DMS53 (cell line): ENCODE data around the gene CNTN3.

Source experiments
- DNase-seq: peaks from one replicate; lab custom pipeline; 2025; lab: John Stamatoyannopoulos, UW

CNTN3 gene

DNA sequence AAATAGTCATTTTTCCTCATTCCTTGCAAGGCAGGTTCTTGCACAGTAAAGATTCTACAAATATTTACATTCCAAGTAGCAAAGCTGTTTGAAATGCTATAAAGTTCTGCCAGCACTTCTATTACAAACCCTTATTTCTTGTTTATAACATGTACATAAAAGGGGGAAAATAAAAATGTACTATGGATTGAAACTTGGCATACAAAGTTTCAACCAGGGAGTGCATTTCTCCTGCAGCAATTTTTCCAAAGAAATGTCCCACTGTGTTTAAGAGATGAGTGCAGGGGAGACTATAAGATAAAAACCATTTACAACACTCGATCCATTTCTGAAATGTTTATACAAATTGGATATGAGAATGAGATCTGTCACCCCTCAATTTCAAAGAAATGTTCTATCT, 3.3 kb downstream of the CNTN3 start:
- DNase-seq, result no peak

GRCh38 chr3:74607803-74608202, 6.7 kb downstream of the CNTN3 start:
- no peak for DNase-seq

- no peak for DNase-seq
Measured at GRCh38 chr3:74606996-74607395, 7.5 kb downstream of the CNTN3 start.

- no peak for DNase-seq
Measured at GRCh38 chr3:74605437-74605836, 9.0 kb downstream of the CNTN3 start.

GRCh38 chr3:74603292-74603691, 11.2 kb downstream of the CNTN3 start:
- DNase-seq, result no peak

DNA sequence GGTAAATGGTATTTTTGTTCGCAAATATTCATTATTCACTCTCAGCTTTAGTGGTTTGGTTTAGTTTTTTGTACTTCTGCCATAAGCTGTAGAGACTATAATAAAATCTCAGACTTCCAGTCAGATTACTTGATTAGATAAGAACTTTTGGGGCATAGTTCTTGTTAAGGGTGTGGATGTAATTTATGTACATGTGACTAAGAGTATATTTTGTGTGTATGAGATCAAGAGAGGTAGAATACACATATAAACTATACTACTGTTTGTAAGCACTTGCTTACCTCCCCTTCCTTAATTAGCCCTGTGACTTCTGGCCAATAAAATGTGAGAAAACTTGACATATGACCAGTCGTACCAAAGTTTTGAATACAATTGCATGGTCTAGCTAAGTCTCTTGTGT, 12.0 kb downstream of the CNTN3 start:
- no peak for DNase-seq

GRCh38 chr3:74601793-74602192, 12.7 kb downstream of the CNTN3 start:
- no peak for DNase-seq

- DNase-seq, result no peak
Measured at GRCh38 chr3:74599564-74599963, 14.9 kb downstream of the CNTN3 start.

- no peak for DNase-seq
Measured at GRCh38 chr3:74593152-74593551, 21.3 kb downstream of the CNTN3 start.

- peak; percentile 0 for DNase-seq
Measured at GRCh38 chr3:74592359-74592758, 22.1 kb downstream of the CNTN3 start.

- DNase-seq, result no peak
Measured at GRCh38 chr3:74591946-74592345, 22.5 kb downstream of the CNTN3 start.

DNA sequence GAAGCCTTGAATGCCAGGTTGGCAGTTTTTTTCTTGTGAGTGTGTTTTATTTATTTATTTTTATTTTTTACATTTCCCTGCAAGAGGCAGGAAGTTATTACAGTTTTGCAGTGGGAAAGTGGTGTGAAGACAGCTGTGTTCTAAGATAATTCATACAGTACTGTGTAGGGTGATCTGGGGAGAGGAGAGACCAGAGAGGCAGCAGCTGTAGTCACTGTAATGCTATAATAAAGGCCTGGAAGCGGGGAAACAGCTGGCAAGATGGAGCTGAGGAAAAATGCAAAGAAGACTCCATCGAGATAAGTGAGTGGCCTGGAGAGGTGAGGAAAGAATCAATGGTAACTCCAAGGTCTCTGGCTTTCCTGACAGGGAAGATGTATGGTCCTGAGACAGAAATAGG, 23.1 kb downstream of the CNTN3 start:
- no peak for DNase-seq

DNA sequence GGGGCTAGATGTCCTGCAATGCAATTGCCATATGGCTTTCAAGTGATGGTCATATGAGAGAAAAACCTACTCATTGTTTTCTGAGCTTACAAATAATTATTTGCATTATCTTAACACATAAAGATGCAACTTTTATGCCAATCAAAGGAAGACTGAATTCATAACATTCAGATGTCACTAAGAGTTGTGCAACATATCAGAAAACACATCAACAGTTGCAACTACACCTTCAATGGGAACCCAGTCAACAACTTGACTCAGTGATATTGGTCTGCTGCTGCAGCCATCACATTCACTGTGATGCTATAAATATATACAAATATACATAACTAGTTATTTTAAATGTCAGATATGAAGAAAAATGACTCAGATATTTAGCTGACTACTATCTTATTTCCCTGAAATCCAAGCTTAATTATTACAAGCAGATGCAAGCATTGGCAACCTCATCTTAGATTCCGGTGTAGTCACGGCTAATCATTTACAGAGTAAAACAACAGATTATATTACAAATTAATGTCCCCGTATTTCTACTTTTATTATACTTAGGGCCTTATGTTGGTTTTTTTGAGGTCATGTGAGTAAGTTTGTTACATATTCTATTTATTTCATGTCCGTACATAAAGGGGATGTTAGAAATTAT, 23.7 kb downstream of the CNTN3 start:
- no peak for DNase-seq

GRCh38 chr3:74584782-74585181, 29.7 kb downstream of the CNTN3 start:
- no peak for DNase-seq

GRCh38 chr3:74582982-74583381, 31.5 kb downstream of the CNTN3 start:
- DNase-seq, result no peak

- no peak for DNase-seq
Measured at GRCh38 chr3:74575857-74576256, 38.6 kb downstream of the CNTN3 start.

- no peak for DNase-seq
Measured at GRCh38 chr3:74571118-74571517, 43.3 kb downstream of the CNTN3 start.
